Measurements from ENCODE around the gene MLNR. TPM values are rescaled to one million over a fixed set of nuclear protein-coding genes. Genes with fewer than 3 reads are reported as not detected.

MLNR gene
- total RNA-seq, 1 donor from 2014 or later: not detected

DNA sequence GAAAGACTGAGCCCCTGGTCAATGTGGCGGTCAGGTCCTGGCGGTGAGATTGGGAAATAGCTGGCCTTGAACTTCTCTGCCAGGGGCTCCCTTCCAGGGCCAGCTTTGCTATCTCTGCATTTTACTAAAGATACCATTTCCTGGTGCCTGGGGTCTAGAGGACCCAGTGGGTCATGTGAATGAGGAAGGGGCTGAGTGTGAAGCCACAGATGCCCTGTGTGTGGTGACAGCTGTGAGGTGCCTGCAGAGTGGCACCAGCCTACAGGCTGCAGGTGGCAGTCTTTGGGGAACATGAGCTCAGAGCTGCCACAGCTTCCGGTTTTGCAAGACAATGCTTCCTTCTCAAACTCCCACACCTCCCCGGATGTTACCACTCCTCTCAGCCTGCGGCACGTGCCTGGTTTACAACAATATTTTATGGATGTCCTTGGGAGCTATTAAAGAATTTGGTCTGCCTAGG lies 5.2 kb upstream of the MLNR start:
- Mint-ChIP-seq H3K36me3 (ENCODE audit: low read depth) (peaks cover 6% of the 10 kb centered on the region), H3K4me1 (ENCODE audit: low read depth) (peaks cover 10% of the 10 kb centered on the region), H3K27ac (no peak overlapping the region), H3K9me3 (no peaks in the 10 kb centered on the region), H3K4me3 (ENCODE audit: low read depth) (no peak overlapping the region), H3K27me3 (ENCODE audit: low read depth) (peaks cover 26% of the 10 kb centered on the region)
- DNase-seq (ENCODE audit: low spot score): peak; percentile 16
- intact Hi-C loops (cut with micrococcal nuclease): no loop called here

DNA sequence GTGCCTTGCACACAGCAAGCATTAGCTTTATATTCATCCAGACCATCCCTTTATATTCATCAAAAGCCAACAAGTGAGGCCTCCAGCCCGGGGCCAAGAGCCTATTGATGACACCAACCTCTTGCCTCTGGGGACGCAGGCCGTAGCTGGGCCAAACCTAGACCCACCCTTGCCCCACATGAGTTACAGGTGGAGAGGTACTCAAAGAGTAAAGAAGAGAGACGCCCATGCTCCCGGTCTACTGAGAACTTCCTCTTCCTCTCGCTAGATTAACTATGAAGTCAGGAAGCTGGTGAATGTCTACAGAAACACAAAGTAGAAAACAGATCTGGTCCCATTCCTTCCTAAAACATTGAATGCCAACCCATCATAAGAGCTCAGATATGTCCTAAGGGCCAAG lies 3.8 kb upstream of the MLNR start:
- Mint-ChIP-seq H3K9me3 (no peaks in the 10 kb centered on the region), H3K27me3 (ENCODE audit: low read depth) (peaks cover 32% of the 10 kb centered on the region), H3K36me3 (ENCODE audit: low read depth) (no peaks in the 10 kb centered on the region), H3K27ac (no peak overlapping the region), H3K4me3 (ENCODE audit: low read depth) (no peak overlapping the region), H3K4me1 (ENCODE audit: low read depth) (peaks cover 11% of the 10 kb centered on the region)
- intact Hi-C loops (cut with micrococcal nuclease): no loop called here
- no peak for DNase-seq (ENCODE audit: low spot score)

DNA sequence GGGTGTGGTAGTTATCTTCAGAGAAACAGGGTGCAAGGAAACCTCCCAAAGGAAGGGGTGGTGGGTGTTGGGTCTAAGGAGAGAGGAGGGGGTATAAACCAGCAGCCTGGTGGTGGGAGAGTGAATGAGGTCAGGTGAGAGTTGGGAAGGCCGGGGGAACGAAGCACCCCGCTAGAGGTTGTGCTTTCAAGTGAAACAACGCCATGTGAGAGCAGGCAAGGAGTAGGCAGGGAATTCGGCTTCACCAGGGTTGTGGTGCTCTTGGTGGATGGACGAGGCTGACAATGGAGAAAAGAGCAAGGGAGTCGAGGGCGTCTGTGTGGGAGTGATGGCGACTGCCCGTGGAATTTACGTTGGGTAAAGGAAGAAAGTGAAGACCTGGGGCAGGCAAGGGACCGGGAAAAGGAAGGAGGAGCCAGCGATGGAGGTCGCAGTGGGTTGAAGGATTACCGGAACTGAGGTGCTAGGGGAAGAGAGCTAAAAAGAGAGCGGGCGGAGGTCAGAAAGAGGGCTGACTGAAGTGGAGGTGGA lies 2.1 kb upstream of the MLNR start:
- H3K27me3 Mint-ChIP-seq (ENCODE audit: low read depth): peaks cover 48% of the 10 kb centered on the region
- intact Hi-C loops (cut with micrococcal nuclease): no loop called here
- H3K4me3 Mint-ChIP-seq (ENCODE audit: low read depth): no peak overlapping the region
- DNase-seq (ENCODE audit: low spot score): no peak
- no peak overlapping the region for H3K27ac Mint-ChIP-seq
- no peaks in the 10 kb centered on the region for H3K9me3 Mint-ChIP-seq
- H3K4me1 Mint-ChIP-seq (ENCODE audit: low read depth): peaks cover 12% of the 10 kb centered on the region
- no peaks in the 10 kb centered on the region for H3K36me3 Mint-ChIP-seq (ENCODE audit: low read depth)

DNA sequence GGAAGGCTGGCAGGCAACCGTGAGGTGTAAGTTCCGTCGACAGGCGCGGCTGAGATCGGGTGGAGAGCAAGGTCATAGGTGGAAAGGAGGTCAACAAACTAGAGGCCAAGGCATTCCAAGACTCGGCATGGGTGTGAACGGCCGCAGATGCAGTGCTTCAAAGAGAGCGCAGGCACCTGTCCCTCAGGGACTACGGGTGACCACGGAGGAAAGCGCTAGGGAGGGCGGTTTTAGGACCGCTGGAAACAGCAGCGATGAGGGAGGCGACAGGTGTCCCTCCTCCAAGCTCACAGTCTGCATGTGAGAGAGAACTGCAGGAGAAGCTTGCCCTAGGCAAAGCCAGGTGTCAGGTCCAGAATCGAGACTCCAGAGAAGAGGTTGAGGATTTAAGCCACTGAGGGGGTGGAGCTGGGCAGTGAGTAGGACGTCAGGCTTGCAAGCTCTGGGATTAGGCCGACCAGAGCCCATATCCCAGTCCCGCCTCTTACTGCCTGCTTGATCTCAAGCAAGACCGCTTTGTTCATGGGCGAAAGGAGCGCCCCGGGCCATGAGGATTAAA lies 1.6 kb upstream of the MLNR start:
- Mint-ChIP-seq H3K27ac (no peak overlapping the region), H3K9me3 (no peaks in the 10 kb centered on the region), H3K4me1 (ENCODE audit: low read depth) (peaks cover 12% of the 10 kb centered on the region), H3K27me3 (ENCODE audit: low read depth) (peaks cover 50% of the 10 kb centered on the region), H3K4me3 (ENCODE audit: low read depth) (no peak overlapping the region), H3K36me3 (ENCODE audit: low read depth) (no peaks in the 10 kb centered on the region)
- no peak for DNase-seq (ENCODE audit: low spot score)
- intact Hi-C loops (cut with micrococcal nuclease): no loop called here

DNA sequence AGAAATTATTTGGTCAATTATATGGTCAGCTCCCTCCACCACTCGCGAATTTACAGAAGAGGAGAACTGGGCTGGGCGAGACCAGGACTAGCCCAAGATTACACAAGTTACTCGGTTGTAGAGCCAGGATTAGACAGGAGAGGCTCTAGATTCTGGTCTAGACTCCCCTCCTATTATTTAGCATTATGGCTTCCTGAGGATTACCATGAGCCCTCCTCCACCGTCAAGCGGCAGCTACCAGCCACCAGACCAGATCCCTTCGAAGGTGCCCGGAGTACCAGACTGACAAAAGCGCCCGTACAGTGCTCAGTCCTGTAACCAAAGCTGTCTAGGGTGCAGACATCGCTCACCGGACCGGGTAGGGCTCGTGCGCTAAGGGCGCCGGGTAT lies 497 bp upstream of the MLNR start:
- peak overlapping the region; percentile 44 for H3K4me3 Mint-ChIP-seq (ENCODE audit: low read depth)
- intact Hi-C loops (cut with micrococcal nuclease): no loop called here

DNA sequence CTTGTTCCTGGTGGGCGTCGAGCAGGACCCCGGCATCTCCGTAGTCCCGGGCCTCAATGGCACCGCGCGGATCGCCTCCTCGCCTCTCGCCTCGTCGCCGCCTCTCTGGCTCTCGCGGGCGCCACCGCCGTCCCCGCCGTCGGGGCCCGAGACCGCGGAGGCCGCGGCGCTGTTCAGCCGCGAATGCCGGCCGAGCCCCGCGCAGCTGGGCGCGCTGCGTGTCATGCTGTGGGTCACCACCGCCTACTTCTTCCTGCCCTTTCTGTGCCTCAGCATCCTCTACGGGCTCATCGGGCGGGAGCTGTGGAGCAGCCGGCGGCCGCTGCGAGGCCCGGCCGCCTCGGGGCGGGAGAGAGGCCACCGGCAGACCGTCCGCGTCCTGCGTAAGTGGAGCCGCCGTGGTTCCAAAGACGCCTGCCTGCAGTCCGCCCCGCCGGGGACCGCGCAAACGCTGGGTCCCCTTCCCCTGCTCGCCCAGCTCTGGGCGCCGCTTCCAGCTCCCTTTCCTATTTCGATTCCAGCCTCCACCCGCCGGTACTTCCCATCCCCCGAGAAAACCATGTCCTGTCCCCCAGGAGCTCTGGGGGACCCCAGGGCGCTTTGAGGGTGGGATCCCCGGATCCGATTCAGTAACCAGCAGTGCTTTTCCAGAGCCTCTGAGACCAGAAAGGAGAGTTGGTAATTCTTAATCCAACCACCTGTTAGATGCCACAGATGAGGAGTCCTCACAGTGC lies 885 bp downstream of the MLNR start:
- Mint-ChIP-seq H3K4me1 (ENCODE audit: low read depth) (peaks cover 2% of the 10 kb centered on the region), H3K9me3 (no peaks in the 10 kb centered on the region), H3K4me3 (ENCODE audit: low read depth) (peak overlapping the region; percentile 65), H3K27me3 (ENCODE audit: low read depth) (peaks cover 71% of the 10 kb centered on the region), H3K36me3 (ENCODE audit: low read depth) (no peaks in the 10 kb centered on the region), H3K27ac (no peak overlapping the region)
- DNase-seq (ENCODE audit: low spot score): no peak
- intact Hi-C loops (cut with micrococcal nuclease): no loop called here

More for the DNA sequence above, 497 bp upstream of the MLNR start:
- Mint-ChIP-seq H3K9me3 (no peaks in the 10 kb centered on the region), H3K36me3 (ENCODE audit: low read depth) (no peaks in the 10 kb centered on the region), H3K27me3 (ENCODE audit: low read depth) (peaks cover 59% of the 10 kb centered on the region), H3K4me1 (ENCODE audit: low read depth) (peaks cover 8% of the 10 kb centered on the region), H3K27ac (no peak overlapping the region)
- DNase-seq (ENCODE audit: low spot score): no peak

DNA sequence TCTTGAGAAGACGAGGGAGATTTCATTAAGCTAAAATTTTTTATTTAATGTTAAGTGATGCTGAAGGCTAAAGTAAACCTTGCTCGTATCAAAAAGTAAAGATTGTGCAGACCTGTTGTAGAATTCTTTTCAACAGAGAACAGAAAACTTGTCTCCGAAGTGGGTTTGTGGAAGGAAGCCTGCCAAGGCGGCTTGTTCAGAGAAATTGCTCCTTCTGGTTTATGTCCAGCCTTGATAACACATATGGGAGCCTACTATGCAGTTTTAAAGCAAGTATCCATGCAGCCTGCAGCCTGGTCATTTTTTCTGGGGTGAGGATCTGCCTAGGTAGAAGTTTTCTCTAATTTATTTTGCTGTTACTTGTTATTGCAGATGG lies 1.4 kb downstream of the MLNR start:
- no peaks in the 10 kb centered on the region for H3K9me3 Mint-ChIP-seq
- DNase-seq (ENCODE audit: low spot score): no peak
- peaks cover 2% of the 10 kb centered on the region for H3K4me1 Mint-ChIP-seq (ENCODE audit: low read depth)
- no peak overlapping the region for H3K4me3 Mint-ChIP-seq (ENCODE audit: low read depth)
- intact Hi-C loops (cut with micrococcal nuclease): no loop called here
- H3K36me3 Mint-ChIP-seq (ENCODE audit: low read depth): no peaks in the 10 kb centered on the region
- H3K27ac Mint-ChIP-seq: no peak overlapping the region
- peaks cover 71% of the 10 kb centered on the region for H3K27me3 Mint-ChIP-seq (ENCODE audit: low read depth)

DNA sequence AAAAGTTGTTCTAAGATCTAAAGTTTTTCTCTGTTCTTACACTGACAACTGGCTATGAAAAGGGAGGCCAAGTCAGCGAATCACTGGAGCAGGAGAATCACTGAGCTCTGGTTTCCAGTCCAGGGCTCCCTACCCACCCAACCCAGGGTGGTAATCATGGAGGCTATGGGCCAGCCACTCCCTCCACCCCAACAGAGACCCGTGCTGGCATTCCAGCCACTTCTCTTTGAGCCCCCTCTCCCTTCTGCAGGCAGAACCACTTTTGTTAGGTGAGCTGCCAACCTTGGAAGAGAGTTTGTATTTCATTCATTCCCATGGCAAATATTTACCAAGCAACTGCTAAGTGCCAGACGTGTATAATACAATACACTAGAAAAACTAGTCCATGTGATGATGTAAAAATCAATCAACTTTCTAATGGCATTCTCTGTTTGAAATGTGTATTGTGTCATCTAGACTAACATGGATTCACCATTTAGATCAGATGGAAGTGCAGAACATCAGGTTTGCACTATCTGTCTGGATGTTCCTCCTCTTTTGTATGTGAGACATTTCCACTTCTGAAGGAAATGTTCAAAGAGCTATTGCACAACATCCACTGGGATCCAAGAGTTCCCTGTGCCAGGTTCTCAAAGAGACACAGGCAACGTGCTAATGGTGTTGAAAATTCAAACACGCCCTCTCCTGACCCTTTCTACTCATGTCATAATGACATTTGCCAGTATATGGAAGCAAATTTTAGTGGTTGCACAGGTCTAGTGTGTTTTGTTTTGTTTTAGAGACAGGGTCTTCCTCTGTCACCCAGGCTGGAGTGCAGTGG lies 5.3 kb downstream of the MLNR start:
- Mint-ChIP-seq H3K27ac (no peak overlapping the region), H3K4me3 (ENCODE audit: low read depth) (no peak overlapping the region), H3K4me1 (ENCODE audit: low read depth) (peaks cover 2% of the 10 kb centered on the region), H3K36me3 (ENCODE audit: low read depth) (no peaks in the 10 kb centered on the region), H3K9me3 (no peaks in the 10 kb centered on the region), H3K27me3 (ENCODE audit: low read depth) (peaks cover 48% of the 10 kb centered on the region)
- no peak for DNase-seq (ENCODE audit: low spot score)
- intact Hi-C loops (cut with micrococcal nuclease): no loop called here

DNA sequence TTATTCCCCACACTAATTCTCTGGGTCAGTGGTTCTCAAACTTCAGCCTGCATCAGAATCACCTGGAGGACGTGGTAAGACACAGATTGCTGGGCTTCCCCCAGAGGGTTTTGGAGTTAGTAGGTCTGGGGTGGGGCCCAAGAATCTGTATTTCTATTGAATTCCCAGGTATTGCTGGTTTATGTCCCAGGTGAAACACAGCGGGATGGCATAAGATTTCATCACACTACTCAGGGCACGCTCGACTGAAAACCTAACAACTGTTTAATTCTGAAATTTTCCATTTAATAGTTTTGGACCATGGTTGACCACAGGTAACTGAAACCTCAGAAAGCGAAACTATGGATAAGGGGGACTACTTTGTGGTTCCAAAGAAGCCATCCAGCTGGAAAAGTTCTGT lies 6.5 kb downstream of the MLNR start:
- Mint-ChIP-seq H3K27me3 (ENCODE audit: low read depth) (peaks cover 41% of the 10 kb centered on the region), H3K9me3 (no peaks in the 10 kb centered on the region), H3K27ac (no peak overlapping the region), H3K4me3 (ENCODE audit: low read depth) (no peak overlapping the region), H3K36me3 (ENCODE audit: low read depth) (no peaks in the 10 kb centered on the region), H3K4me1 (ENCODE audit: low read depth) (no peaks in the 10 kb centered on the region)
- no peak for DNase-seq (ENCODE audit: low spot score)
- intact Hi-C loops (cut with micrococcal nuclease): no loop called here

DNA sequence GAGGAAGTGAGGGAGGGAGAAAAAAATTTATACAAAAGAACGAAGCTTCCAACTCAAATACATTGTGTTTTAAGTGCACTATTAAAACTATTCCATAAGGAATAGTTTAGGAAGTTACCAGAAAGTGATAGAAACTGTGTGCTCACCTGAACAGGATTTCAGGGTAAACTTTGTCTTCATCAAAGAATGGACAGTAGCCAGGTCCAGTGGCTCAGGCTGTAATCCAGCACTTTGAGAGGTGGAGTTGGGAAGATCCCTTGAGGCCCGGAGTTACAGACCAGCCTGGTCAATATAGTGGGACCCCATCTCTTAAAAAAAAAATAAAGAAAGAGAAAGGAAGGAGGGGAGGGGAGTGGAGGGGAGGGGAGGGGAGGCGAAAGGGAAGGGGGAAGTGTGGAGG lies 14.6 kb downstream of the MLNR start:
- no peaks in the 10 kb centered on the region for H3K9me3 Mint-ChIP-seq

DNA sequence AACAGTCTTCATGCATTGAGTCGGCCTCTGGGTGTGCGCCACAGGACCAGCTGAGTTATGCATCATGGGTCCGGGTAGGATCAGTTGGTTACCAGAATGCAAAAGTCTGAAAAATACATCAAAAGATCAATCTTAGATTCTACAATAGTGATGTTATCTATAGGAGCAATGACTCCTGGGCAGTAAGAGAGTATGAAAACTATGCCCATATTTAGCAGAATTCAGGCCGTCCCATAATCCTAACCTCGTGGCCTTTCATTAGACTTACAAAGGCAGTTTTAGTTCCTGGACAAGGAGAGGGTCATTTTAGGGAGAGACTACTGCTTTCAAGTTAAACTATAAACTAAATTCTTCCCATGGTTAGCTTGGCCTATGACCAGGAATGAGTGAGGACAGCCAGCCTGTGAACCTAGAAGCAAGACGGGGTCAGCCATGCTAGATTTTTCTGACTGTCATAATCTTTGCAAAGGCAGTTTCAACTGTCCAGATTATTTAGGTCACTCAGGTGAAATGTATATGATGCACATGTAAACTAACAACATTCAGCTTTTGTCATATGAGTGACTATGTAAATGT lies 15.8 kb downstream of the MLNR start:
- Mint-ChIP-seq H3K27me3 (ENCODE audit: low read depth) (peaks cover 19% of the 10 kb centered on the region), H3K27ac (no peak overlapping the region), H3K4me1 (ENCODE audit: low read depth) (peaks cover 5% of the 10 kb centered on the region), H3K36me3 (ENCODE audit: low read depth) (no peaks in the 10 kb centered on the region), H3K9me3 (no peaks in the 10 kb centered on the region), H3K4me3 (ENCODE audit: low read depth) (no peak overlapping the region)
- intact Hi-C loops (cut with micrococcal nuclease): no loop called here
- no peak for DNase-seq (ENCODE audit: low spot score)

More for the DNA sequence above, 14.6 kb downstream of the MLNR start:
- no peak overlapping the region for H3K27ac Mint-ChIP-seq
- H3K4me3 Mint-ChIP-seq (ENCODE audit: low read depth): no peak overlapping the region
- H3K36me3 Mint-ChIP-seq (ENCODE audit: low read depth): no peaks in the 10 kb centered on the region
- intact Hi-C loops (cut with micrococcal nuclease): no loop called here
- peaks cover 19% of the 10 kb centered on the region for H3K27me3 Mint-ChIP-seq (ENCODE audit: low read depth)
- DNase-seq (ENCODE audit: low spot score): no peak
- peaks cover 1% of the 10 kb centered on the region for H3K4me1 Mint-ChIP-seq (ENCODE audit: low read depth)

DNA sequence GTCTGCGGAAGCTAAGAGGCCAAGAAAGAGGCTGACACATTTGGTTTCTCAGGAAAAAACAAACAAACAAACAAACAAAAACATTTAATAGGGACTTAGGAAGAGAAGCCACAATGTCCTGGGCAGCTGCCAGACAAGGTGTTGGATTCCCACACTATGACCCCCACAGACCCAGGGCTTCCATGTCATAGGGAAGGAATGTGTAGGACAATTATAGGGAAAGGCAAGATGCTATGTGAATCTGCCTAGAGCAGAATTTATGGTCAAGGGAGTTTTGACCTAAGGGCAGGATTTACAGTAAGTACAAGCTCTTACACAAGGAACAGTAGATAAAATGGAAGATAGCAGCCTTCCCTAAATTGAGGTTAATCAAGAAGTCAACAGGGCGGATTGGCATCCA lies 18.5 kb downstream of the MLNR start:
- Mint-ChIP-seq H3K4me3 (ENCODE audit: low read depth) (no peak overlapping the region), H3K27ac (no peak overlapping the region), H3K4me1 (ENCODE audit: low read depth) (peaks cover 5% of the 10 kb centered on the region), H3K36me3 (ENCODE audit: low read depth) (no peaks in the 10 kb centered on the region), H3K27me3 (ENCODE audit: low read depth) (peaks cover 21% of the 10 kb centered on the region), H3K9me3 (no peaks in the 10 kb centered on the region)
- intact Hi-C loops (cut with micrococcal nuclease): no loop called here
- DNase-seq (ENCODE audit: low spot score): no peak
